Peyer's patch (tissue), 4 donors: Measurements from ENCODE around the gene MYCBPAP. TPM values are rescaled to one million over a fixed set of nuclear protein-coding genes. Genes with fewer than 3 reads are reported as not detected.

ENCODE experiments used
- DNase-seq, 3 donors: peaks; one replicate each; pipeline ENCODE4 v3.0.0-alpha.2; 2017 to 2019
- H3K27ac ChIP-seq, 4 donors: fragments of 200-600 bp; sonication (generic); one replicate each; pipeline ENCODE4 v1.5.1; 2016 to 2019
- H3K27me3 ChIP-seq, 2 donors: fragments of 200-600 bp; sonication (generic); one replicate each; pipeline ENCODE4 v1.5.1; 2019
- H3K36me3 ChIP-seq, 3 donors: fragments of 200-600 bp; sonication (generic); one replicate each; pipeline ENCODE4 v1.5.1; 2016 to 2019
- H3K4me1 ChIP-seq, 4 donors: fragments of 200-600 bp; sonication (generic); one replicate each; pipeline ENCODE4 v1.5.1; 2016 to 2019
- H3K4me3 ChIP-seq, 4 donors: fragments of 200-600 bp; sonication (generic); 1 replicate in 3 of 4; 2 replicates in 1 of 4; pipeline ENCODE4 v1.5.1; 2016 to 2019; ENCODE audit warnings: mild to moderate bottlenecking in 1 of 4
- H3K9me3 ChIP-seq, 4 donors: fragments of 200-600 bp; sonication (generic); one replicate each; pipeline ENCODE4 v1.5.1; 2016 to 2019; ENCODE audit warnings: mild to moderate bottlenecking in 1 of 4
- POLR2A ChIP-seq, 2 donors: fragments of 450-650 bp; IDR thresholded peaks; one replicate each; pipeline ENCODE4 v1.5.1; 2017; ENCODE audit warnings: antibody characterized with exemption in 2 of 2, mild to moderate bottlenecking in 2 of 2, moderate library complexity in 2 of 2
- total RNA-seq, 4 donors: library from RNA; depleted of rRNA; stranded (reverse); fragments of >200 nt; gene quantifications; one replicate each; pipeline ENCODE4 v1.1.0, GENCODE V29; 2016
- TF ChIP-seq, protein P1 (sequence below), 6 experiments: fragments of 450-650 bp in 4 of 6; fragments of 200-600 bp in 2 of 6; sonication (generic) in 1 of 6; IDR thresholded peaks; one replicate each; pipeline ENCODE4 v1.5.1; 2017 to 2019; ENCODE audit warnings: antibody characterized with exemption in 6 of 6, mild to moderate bottlenecking in 3 of 6, moderate library complexity in 1 of 6

Gene MYCBPAP
- total RNA-seq, 4 donors from 2014 or later: 0.53 to 1.1 TPM; not detected in 2

DNA sequence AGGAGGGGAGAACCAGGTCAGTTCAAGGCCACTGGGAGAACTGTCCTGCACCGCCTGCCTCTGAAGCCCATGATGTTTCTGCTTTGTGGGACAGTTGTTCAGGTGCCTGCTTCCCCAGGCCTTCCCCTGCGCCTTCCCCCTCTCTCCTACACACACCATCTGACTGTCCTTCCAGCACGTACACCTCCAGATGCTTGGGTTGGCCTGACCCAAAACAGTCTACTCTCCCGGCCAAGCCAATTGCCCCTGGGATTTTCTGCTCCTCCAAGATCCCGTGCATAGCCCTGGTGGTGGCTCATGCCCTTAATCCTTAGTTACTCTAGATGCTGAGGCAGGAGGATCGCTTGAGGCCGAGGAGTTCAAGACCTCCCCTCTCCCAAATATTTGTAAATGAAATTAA is 30.3 kb upstream of the MYCBPAP start:
- no peak for TF ChIP-seq POLR2A (IDR thresholded peaks at IDR 0.05)
- TF ChIP-seq, protein P1, sequence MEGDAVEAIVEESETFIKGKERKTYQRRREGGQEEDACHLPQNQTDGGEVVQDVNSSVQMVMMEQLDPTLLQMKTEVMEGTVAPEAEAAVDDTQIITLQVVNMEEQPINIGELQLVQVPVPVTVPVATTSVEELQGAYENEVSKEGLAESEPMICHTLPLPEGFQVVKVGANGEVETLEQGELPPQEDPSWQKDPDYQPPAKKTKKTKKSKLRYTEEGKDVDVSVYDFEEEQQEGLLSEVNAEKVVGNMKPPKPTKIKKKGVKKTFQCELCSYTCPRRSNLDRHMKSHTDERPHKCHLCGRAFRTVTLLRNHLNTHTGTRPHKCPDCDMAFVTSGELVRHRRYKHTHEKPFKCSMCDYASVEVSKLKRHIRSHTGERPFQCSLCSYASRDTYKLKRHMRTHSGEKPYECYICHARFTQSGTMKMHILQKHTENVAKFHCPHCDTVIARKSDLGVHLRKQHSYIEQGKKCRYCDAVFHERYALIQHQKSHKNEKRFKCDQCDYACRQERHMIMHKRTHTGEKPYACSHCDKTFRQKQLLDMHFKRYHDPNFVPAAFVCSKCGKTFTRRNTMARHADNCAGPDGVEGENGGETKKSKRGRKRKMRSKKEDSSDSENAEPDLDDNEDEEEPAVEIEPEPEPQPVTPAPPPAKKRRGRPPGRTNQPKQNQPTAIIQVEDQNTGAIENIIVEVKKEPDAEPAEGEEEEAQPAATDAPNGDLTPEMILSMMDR (IDR thresholded peaks at IDR 0.05): no peak
- no peaks in the 10 kb centered on the region for H3K9me3 ChIP-seq
- no peak for DNase-seq
- H3K4me3 ChIP-seq: peak overlapping the region in 3 of 4 donors; percentile 71 to 74 (median 72)
- H3K4me1 ChIP-seq: peaks cover 0 to 19% (median 5%) of the 10 kb centered on the region in 4 donors
- H3K36me3 ChIP-seq: peaks cover 0 to 19% (median 0%) of the 10 kb centered on the region in 3 donors
- H3K27ac ChIP-seq: peak overlapping the region; percentile 82 to 90 (median 90)
- H3K27me3 ChIP-seq: no peaks in the 10 kb centered on the region

DNA sequence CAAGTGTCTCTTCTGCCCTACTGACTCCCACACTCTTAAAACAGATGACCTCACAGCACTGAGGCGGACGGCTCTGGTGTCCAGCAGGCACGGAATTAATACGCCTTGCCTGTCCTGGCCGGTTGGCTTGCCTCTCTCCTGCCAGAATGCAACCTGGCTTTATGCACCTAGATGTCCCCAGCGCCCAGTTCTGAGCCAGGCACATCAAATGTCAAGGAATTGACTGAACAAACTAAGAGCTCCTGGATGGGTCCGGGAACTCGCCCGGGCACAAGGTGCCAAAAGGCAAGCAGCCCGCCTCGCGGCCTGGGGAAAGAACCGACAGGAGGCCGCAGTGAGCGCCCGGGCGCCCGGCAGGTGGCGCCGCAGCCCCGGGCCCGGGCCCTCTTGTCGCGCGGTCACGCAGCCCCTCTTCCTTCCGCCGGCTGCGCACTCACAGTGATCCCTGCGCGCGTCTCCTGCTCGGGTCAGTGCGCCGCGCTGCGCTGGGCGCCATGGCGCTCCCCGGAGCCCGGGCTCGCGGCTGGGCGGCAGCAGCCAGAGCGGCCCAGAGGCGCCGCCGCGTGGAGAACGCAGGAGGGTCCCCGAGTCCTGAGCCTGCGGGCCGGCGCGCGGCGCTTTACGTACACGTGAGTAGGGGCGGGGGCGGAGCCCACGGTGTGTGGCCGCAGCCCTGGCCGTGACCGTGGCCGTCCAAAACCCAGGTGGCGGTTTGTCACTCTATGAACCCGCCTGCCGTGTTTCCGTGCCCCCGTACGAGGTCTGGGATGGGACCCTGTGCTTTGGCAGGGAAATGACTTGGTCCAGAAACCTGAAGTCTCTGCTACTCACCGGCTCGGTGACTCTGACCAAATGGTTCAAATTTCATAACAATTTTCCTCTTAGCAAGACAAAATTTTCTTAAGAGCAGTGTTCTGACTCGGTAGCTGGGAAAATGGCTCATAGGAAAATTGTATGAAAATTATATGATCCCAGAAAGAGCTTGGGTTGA is 29.6 kb upstream of the MYCBPAP start, which contains the start of gene RSAD1:
TSS of gene RSAD1 (plus strand) at position 470 of the 991 bp plus-strand sequence. CDS start at position 495, 25 bp downstream.
- H3K36me3 ChIP-seq: peaks cover 0 to 21% (median 0%) of the 10 kb centered on the region in 3 donors
- DNase-seq: peak; percentile 86 to 95 (median 93)
- peak; percentile 85 to 91 for TF ChIP-seq POLR2A (IDR thresholded peaks at IDR 0.05)
- TF ChIP-seq, protein P1 (IDR thresholded peaks at IDR 0.05): peak; percentile 69 to 97 (median 96)
- no peaks in the 10 kb centered on the region for H3K9me3 ChIP-seq
- peaks cover 0 to 21% (median 5%) of the 10 kb centered on the region in 4 donors for H3K4me1 ChIP-seq
- no peaks in the 10 kb centered on the region for H3K27me3 ChIP-seq
- peak within 1 kb of the TSS; percentile 82 to 90 (median 90) for H3K27ac ChIP-seq
- H3K4me3 ChIP-seq: peak within 1 kb of the TSS; percentile 71 to 81 (median 73)

DNA sequence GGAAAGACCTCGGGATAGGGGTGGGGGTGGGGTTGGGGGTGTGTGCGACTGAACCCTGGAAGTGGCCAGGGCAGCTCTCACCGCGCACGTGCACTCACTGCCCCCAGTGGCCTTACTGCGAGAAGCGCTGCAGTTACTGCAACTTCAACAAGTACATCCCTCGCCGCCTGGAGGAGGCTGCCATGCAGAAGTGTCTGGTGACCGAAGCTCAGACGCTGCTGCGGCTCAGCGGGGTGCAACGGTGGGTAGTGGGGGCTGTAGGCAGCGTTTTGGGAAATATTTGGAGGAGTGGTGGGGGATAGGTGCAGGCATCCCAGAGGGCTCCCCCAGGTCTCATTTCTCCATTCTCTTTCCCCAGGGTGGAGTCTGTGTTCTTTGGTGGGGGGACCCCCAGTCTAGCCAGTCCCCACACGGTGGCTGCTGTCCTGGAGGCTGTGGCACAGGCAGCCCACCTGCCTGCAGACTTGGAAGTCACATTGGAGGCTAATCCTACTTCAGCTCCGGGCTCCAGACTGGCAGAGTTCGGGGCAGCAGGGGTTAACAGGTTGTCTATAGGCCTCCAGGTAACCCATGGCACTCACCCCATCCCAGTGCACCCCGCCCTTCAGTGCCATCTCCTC is 28.6 kb upstream of the MYCBPAP start:
- DNase-seq: peak; percentile 79 to 91 (median 86)
- peaks cover 0 to 21% (median 0%) of the 10 kb centered on the region in 3 donors for H3K36me3 ChIP-seq
- H3K4me3 ChIP-seq: peak overlapping the region; percentile 71 to 81 (median 73)
- peaks cover 0 to 21% (median 5%) of the 10 kb centered on the region in 4 donors for H3K4me1 ChIP-seq
- peak overlapping the region; percentile 82 to 90 (median 90) for H3K27ac ChIP-seq
- no peaks in the 10 kb centered on the region for H3K9me3 ChIP-seq
- TF ChIP-seq POLR2A (IDR thresholded peaks at IDR 0.05): no peak
- TF ChIP-seq, protein P1 (IDR thresholded peaks at IDR 0.05): peak; percentile 22 to 67 (median 58)
- H3K27me3 ChIP-seq: no peaks in the 10 kb centered on the region

DNA sequence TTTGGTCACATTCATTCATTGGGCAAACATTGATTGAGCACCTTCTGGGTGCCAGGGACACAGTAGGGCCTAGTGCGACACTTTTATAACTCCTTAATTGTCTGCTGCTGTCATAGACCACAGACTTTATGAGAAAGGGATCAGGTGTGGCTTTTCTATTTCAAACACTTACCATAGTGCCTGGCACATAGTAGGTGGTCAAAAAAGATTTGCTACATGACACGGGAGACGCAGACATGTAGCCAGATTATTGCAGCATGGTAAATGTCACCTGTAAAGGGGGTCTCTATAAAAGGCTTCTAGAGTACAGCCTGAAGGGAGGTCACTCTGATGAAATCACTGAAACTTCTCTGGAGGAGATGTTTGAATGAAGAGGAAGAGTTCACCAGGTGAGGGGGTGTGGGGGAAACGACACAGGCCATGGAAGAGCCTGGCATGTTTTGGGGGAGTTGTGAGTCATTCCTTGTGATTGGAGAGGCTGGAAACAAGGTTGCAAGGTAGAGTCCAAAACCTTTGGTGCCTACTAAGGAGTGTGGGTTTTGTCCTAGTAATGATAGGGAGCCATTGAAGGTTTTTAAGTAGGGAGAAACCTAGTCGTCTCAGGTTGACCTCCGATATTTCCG is 28.0 kb upstream of the MYCBPAP start:
- H3K36me3 ChIP-seq: peaks cover 0 to 28% (median 0%) of the 10 kb centered on the region in 3 donors
- H3K4me3 ChIP-seq: no peak overlapping the region
- H3K4me1 ChIP-seq: peaks cover 0 to 21% (median 5%) of the 10 kb centered on the region in 4 donors
- peak in 2 of 3 donors; percentile 3 to 48 for DNase-seq
- TF ChIP-seq POLR2A (IDR thresholded peaks at IDR 0.05): no peak
- TF ChIP-seq, protein P1 (IDR thresholded peaks at IDR 0.05): no peak
- peak overlapping the region in 1 of 4 donors; percentile 89 for H3K27ac ChIP-seq
- H3K27me3 ChIP-seq: no peaks in the 10 kb centered on the region
- no peaks in the 10 kb centered on the region for H3K9me3 ChIP-seq
